ENCODE measurements around the gene P4HB.

The P4HB gene

DNA sequence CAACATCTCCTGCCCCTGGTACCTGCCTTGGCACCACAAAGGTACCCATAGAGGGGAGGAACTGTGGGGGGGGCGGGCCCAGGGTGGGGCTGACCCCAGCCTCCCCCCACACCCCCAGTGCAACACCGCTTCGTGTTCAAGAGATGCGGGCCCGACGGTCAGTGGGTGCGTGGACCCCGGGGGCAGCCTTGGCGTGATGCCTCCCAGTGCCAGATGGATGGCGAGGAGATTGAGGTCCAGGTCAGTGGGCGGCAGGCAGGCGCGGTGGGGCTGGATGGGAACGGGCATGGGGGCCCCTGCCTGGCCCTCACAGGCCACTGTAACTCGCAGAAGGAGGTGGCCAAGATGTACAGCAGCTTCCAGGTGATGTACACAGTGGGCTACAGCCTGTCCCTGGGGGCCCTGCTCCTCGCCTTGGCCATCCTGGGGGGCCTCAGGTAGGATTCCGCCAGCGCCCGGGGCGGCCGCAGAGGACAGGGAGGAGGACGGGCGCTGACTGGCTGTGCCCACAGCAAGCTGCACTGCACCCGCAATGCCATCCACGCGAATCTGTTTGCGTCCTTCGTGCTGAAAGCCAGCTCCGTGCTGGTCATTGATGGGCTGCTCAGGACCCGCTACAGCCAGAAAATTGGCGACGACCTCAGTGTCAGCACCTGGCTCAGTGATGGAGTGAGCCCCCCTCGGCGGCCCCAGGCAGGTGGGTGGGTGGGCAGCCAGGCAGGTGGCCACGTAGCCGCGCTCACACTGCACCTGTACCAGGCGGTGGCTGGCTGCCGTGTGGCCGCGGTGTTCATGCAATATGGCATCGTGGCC lies 49.2 kb downstream of the P4HB start:
- peaks cover 12% of the 10 kb centered on the region for H3K27me3 ChIP-seq (ENCODE audit: control insufficient read depth, insufficient read depth, low read length)
- H3K27ac ChIP-seq (ENCODE audit: low read depth, low read length): no peak overlapping the region
- H3K4me3 ChIP-seq (ENCODE audit: low read depth, low read length): no peak overlapping the region
- no peak overlapping the region for H3K9ac ChIP-seq (ENCODE audit: low read depth, low read length)
- no peaks in the 10 kb centered on the region for H3K36me3 ChIP-seq (ENCODE audit: control insufficient read depth, insufficient read depth, low read length)
- H3K4me1 ChIP-seq (ENCODE audit: control insufficient read depth, insufficient read depth, low read length): no peaks in the 10 kb centered on the region
- no peaks in the 10 kb centered on the region for H3K9me3 ChIP-seq (ENCODE audit: control insufficient read depth, insufficient read depth, low read length)

DNA sequence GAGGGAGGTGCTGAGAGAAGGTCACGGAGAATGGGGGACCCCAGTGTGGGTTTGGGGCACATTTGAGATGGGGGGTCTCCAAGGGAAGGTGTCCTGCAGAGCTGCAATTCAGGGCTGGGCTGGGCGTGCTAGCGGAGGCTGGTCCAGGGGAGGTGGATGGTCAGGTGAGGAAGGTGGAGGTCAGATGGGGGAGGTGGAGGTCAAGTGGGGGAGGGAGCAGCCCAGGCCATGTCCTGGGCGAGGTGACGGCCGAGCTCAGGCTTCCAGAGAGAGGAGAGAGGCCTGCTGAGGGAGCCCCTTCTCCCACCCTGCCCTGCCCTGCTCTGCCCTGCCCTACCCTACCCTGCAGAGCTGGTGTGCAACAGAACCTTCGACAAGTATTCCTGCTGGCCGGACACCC lies 49.9 kb downstream of the P4HB start:
- Histone ChIP-seq H3K4me1 (ENCODE audit: control insufficient read depth, insufficient read depth, low read length) (no peaks in the 10 kb centered on the region), H3K27me3 (ENCODE audit: control insufficient read depth, insufficient read depth, low read length) (peaks cover 18% of the 10 kb centered on the region), H3K27ac (ENCODE audit: low read depth, low read length) (no peak overlapping the region), H3K9ac (ENCODE audit: low read depth, low read length) (no peak overlapping the region), H3K9me3 (ENCODE audit: control insufficient read depth, insufficient read depth, low read length) (no peaks in the 10 kb centered on the region), H3K36me3 (ENCODE audit: control insufficient read depth, insufficient read depth, low read length) (no peaks in the 10 kb centered on the region), H3K4me3 (ENCODE audit: low read depth, low read length) (no peak overlapping the region)

DNA sequence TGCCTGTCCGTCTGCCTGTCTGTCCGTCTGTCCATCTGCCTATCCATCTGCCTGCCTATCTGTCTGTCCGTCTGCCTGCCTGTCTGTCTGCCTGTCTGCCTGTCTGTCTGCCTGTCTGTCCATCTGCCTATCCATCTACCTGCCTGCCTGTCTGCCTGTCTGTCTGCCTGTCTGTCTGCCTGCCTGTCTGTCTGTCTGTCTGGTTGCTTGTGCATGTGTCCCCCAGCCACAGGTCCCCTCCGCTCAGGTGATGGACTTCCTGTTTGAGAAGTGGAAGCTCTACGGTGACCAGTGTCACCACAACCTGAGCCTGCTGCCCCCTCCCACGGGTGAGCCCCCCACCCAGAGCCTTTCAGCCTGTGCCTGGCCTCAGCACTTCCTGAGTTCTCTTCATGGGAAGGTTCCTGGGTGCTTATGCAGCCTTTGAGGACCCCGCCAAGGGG lies 50.8 kb downstream of the P4HB start:
- H3K4me1 ChIP-seq (ENCODE audit: control insufficient read depth, insufficient read depth, low read length): no peaks in the 10 kb centered on the region
- peaks cover 25% of the 10 kb centered on the region for H3K27me3 ChIP-seq (ENCODE audit: control insufficient read depth, insufficient read depth, low read length)
- no peak overlapping the region for H3K27ac ChIP-seq (ENCODE audit: low read depth, low read length)
- H3K4me3 ChIP-seq (ENCODE audit: low read depth, low read length): no peak overlapping the region
- H3K36me3 ChIP-seq (ENCODE audit: control insufficient read depth, insufficient read depth, low read length): no peaks in the 10 kb centered on the region
- no peaks in the 10 kb centered on the region for H3K9me3 ChIP-seq (ENCODE audit: control insufficient read depth, insufficient read depth, low read length)
- no peak overlapping the region for H3K9ac ChIP-seq (ENCODE audit: low read depth, low read length)

DNA sequence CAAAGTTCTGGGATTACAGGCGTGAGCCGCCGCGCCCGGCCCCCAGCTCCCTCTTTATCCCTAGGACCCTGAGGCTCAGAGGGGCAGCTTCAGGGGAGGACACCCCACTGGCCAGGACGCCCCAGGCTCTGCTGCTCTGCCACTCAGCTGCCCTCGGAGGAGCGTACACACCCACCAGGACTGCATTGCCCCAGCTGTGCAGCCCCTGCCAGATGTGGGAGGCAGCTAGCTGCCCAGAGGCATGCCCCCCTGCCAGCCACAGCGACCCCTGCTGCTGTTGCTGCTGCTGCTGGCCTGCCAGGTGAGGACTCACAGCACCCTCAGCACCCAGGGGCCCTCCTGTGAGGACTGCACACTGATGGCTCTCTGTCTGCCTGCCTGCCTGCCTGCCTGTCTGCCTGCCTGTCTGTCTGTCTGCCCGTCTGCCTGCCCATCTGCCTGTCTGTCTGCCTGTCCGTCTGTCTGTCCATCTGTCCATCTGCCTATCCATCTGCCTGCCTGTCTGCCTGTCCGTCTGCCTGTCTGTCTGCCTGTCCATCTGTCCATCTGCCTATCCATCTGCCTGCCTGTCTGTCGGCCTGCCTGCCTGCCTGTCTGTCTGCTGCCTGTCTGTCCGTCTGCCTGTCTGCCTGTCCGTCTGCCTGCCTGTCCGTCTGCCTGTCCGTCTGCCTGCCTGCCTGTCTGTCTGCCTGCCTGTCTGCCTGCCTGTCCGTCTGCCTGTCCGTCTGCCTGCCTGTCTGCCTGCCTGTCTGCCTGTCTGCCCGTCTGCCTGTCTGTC lies 51.4 kb downstream of the P4HB start:
- no peaks in the 10 kb centered on the region for H3K9me3 ChIP-seq (ENCODE audit: control insufficient read depth, insufficient read depth, low read length)
- H3K36me3 ChIP-seq (ENCODE audit: control insufficient read depth, insufficient read depth, low read length): no peaks in the 10 kb centered on the region
- no peaks in the 10 kb centered on the region for H3K4me1 ChIP-seq (ENCODE audit: control insufficient read depth, insufficient read depth, low read length)
- H3K9ac ChIP-seq (ENCODE audit: low read depth, low read length): no peak overlapping the region
- H3K27me3 ChIP-seq (ENCODE audit: control insufficient read depth, insufficient read depth, low read length): peaks cover 31% of the 10 kb centered on the region
- no peak overlapping the region for H3K27ac ChIP-seq (ENCODE audit: low read depth, low read length)
- no peak overlapping the region for H3K4me3 ChIP-seq (ENCODE audit: low read depth, low read length)

- Histone ChIP-seq H3K27ac (ENCODE audit: low read depth, low read length) (no peak overlapping the region), H3K9ac (ENCODE audit: low read depth, low read length) (no peak overlapping the region), H3K27me3 (ENCODE audit: control insufficient read depth, insufficient read depth, low read length) (peaks cover 42% of the 10 kb centered on the region), H3K9me3 (ENCODE audit: control insufficient read depth, insufficient read depth, low read length) (no peaks in the 10 kb centered on the region), H3K36me3 (ENCODE audit: control insufficient read depth, insufficient read depth, low read length) (no peaks in the 10 kb centered on the region), H3K4me3 (ENCODE audit: low read depth, low read length) (no peak overlapping the region), H3K4me1 (ENCODE audit: control insufficient read depth, insufficient read depth, low read length) (no peaks in the 10 kb centered on the region)
Measured at GRCh38 chr17:81807839-81808238, 52.5 kb downstream of the P4HB start.

- Histone ChIP-seq H3K4me3 (ENCODE audit: low read depth, low read length) (no peak overlapping the region), H3K9me3 (ENCODE audit: control insufficient read depth, insufficient read depth, low read length) (no peaks in the 10 kb centered on the region), H3K27me3 (ENCODE audit: control insufficient read depth, insufficient read depth, low read length) (peaks cover 48% of the 10 kb centered on the region), H3K9ac (ENCODE audit: low read depth, low read length) (no peak overlapping the region), H3K4me1 (ENCODE audit: control insufficient read depth, insufficient read depth, low read length) (no peaks in the 10 kb centered on the region), H3K27ac (ENCODE audit: low read depth, low read length) (no peak overlapping the region), H3K36me3 (ENCODE audit: control insufficient read depth, insufficient read depth, low read length) (no peaks in the 10 kb centered on the region)
Measured at GRCh38 chr17:81807210-81807719, 53.1 kb downstream of the P4HB start.

DNA sequence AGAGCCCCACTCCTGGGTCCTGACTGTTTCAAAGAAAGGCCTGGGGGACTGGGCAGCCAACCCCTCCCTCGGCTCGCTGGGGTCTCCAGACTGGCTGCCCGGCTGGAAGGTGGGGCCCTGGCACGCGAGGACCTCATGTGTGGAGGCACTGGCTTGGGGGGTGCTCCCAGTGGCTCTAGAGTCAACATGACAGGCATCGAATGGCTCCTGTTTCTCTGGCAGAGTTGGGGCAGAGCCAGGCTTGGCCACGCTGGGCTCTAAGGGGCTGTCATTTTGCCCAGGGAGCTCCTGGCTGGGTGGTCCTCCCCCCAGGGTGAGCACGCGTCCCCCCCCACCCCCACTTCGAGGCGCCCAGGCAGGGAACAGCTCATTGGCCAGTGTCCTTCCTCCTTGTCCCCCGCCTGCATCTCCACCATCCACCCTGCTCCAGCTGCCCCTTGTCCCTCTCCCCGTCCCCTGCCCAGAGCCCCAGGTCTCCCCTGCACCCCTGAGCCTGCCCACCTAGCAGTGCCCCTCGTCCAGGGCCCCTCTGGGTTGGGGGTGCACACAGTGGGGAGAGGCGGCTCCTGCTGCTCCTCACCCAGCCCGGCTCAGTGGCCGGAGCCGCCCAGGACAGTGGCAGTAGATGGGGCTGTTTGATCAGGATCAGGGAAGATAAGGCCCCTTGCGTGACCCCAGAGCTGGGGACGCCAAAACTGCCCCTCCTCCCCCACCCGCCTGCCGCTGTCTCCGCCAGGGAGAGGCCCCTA lies 53.7 kb downstream of the P4HB start:
- Histone ChIP-seq H3K9ac (ENCODE audit: low read depth, low read length) (no peak overlapping the region), H3K36me3 (ENCODE audit: control insufficient read depth, insufficient read depth, low read length) (no peaks in the 10 kb centered on the region), H3K4me3 (ENCODE audit: low read depth, low read length) (no peak overlapping the region), H3K4me1 (ENCODE audit: control insufficient read depth, insufficient read depth, low read length) (no peaks in the 10 kb centered on the region), H3K9me3 (ENCODE audit: control insufficient read depth, insufficient read depth, low read length) (no peaks in the 10 kb centered on the region), H3K27ac (ENCODE audit: low read depth, low read length) (no peak overlapping the region), H3K27me3 (ENCODE audit: control insufficient read depth, insufficient read depth, low read length) (peaks cover 54% of the 10 kb centered on the region)

DNA sequence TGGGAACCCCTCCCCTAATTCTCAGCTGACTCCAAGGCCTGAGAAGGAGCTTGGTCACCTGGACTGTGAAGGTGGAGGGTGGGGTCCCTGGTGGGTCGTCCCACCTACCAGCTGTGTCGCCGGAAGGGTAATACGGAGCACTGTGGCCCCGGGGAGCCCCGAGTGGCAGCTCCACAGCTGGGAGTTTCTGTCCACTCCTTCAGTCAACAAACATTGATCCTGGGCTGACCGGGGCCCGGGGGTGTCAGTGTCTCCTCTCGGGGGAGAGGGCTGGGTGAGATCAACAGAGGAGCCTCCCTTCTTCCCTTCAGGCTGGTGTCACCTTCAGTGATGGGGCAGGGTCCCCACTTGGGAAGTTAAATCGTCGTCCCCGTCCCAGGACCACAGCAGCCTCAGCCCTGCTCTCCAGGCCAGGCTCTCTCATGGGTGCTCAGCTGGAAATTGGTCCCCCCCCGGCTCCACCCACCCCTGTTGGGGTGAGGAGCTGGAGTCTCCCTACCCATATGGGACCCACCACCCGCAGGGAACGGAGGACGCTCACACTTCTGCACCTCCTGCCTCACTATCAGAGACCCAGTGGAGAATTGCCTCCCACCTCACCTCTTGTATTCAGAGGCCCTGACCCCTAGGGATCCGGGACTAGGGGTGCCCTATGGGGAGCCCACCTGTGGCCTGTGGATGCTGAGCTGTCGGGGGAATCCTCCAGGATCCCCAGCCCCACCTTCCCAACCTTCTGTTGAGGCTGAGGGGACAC lies 54.5 kb downstream of the P4HB start:
- Histone ChIP-seq H3K9ac (ENCODE audit: low read depth, low read length) (no peak overlapping the region), H3K36me3 (ENCODE audit: control insufficient read depth, insufficient read depth, low read length) (no peaks in the 10 kb centered on the region), H3K27me3 (ENCODE audit: control insufficient read depth, insufficient read depth, low read length) (peaks cover 61% of the 10 kb centered on the region), H3K27ac (ENCODE audit: low read depth, low read length) (no peak overlapping the region), H3K4me1 (ENCODE audit: control insufficient read depth, insufficient read depth, low read length) (no peaks in the 10 kb centered on the region), H3K9me3 (ENCODE audit: control insufficient read depth, insufficient read depth, low read length) (no peaks in the 10 kb centered on the region), H3K4me3 (ENCODE audit: low read depth, low read length) (no peak overlapping the region)

- Histone ChIP-seq H3K9ac (ENCODE audit: low read depth, low read length) (no peak overlapping the region), H3K4me3 (ENCODE audit: low read depth, low read length) (peak overlapping the region; percentile 51; the same call in 1 of the 2 replicates), H3K27ac (ENCODE audit: low read depth, low read length) (no peak overlapping the region), H3K27me3 (ENCODE audit: control insufficient read depth, insufficient read depth, low read length) (peaks cover 63% of the 10 kb centered on the region), H3K9me3 (ENCODE audit: control insufficient read depth, insufficient read depth, low read length) (no peaks in the 10 kb centered on the region), H3K4me1 (ENCODE audit: control insufficient read depth, insufficient read depth, low read length) (no peaks in the 10 kb centered on the region), H3K36me3 (ENCODE audit: control insufficient read depth, insufficient read depth, low read length) (no peaks in the 10 kb centered on the region)
Measured at GRCh38 chr17:81804559-81805399, 55.6 kb downstream of the P4HB start.

All from HUES48 (cell line).